Stimulated activated CD4-positive, alpha-beta T cell treated with anti-CD3 and anti-CD28 coated beads, Interleukin-2, amount 100 ng/mL, for 48 hours (primary cell): Measurements from ENCODE around the gene EPHB1.

Source experiments
- DNase-seq, 2 donors: peaks; one replicate each; pipeline ENCODE4 v3.0.0-alpha.2; 2020

The EPHB1 gene

GRCh38 chr3:134887536-134887935, 92.5 kb downstream of the EPHB1 start:
- no peak for DNase-seq

- DNase-seq = no peak
Measured at GRCh38 chr3:134892326-134892725, 97.3 kb downstream of the EPHB1 start.

- DNase-seq = no peak
Measured at GRCh38 chr3:134892761-134893160, 97.7 kb downstream of the EPHB1 start.

GRCh38 chr3:134894533-134894932, 99.5 kb downstream of the EPHB1 start:
- no peak for DNase-seq

GRCh38 chr3:134895181-134895580, 100.1 kb downstream of the EPHB1 start:
- no peak for DNase-seq

GRCh38 chr3:134896141-134896540, 101.1 kb downstream of the EPHB1 start:
- no peak for DNase-seq

GRCh38 chr3:134896696-134897095, 101.6 kb downstream of the EPHB1 start:
- DNase-seq = no peak

- DNase-seq = no peak
Measured at GRCh38 chr3:134897391-134898141, 102.5 kb downstream of the EPHB1 start.

- DNase-seq = no peak
Measured at GRCh38 chr3:134898181-134898754, 103.2 kb downstream of the EPHB1 start.

- DNase-seq = no peak
Measured at GRCh38 chr3:134899786-134900185, 104.7 kb downstream of the EPHB1 start.

GRCh38 chr3:134900482-134900881, 105.4 kb downstream of the EPHB1 start:
- DNase-seq = no peak

- no peak for DNase-seq
Measured at GRCh38 chr3:134901461-134901860, 106.4 kb downstream of the EPHB1 start.

GRCh38 chr3:134903837-134904236, 108.8 kb downstream of the EPHB1 start:
- no peak for DNase-seq

GRCh38 chr3:134904241-134904771, 109.2 kb downstream of the EPHB1 start:
- no peak for DNase-seq

GRCh38 chr3:134904776-134905646, 110.0 kb downstream of the EPHB1 start:
- no peak for DNase-seq

- no peak for DNase-seq
Measured at GRCh38 chr3:134905647-134905935, 110.5 kb downstream of the EPHB1 start.

- no peak for DNase-seq
Measured at GRCh38 chr3:134908271-134908670, 113.2 kb downstream of the EPHB1 start.

- no peak for DNase-seq
Measured at GRCh38 chr3:134910026-134910425, 115.0 kb downstream of the EPHB1 start.

- no peak for DNase-seq
Measured at GRCh38 chr3:134911586-134912548, 116.8 kb downstream of the EPHB1 start.

GRCh38 chr3:134916276-134916961, 121.4 kb downstream of the EPHB1 start:
- DNase-seq = no peak

GRCh38 chr3:134917631-134918030, 122.6 kb downstream of the EPHB1 start:
- DNase-seq = no peak

- DNase-seq = no peak
Measured at GRCh38 chr3:134918441-134918840, 123.4 kb downstream of the EPHB1 start.
